Keratinocyte (primary cell): ENCODE data around the gene NUTM2G. TPM values are rescaled to one million over a fixed set of nuclear protein-coding genes. Genes with fewer than 3 reads are reported as not detected.
"Not testable (repeated sequence)": the region's sequence is repeated elsewhere in the genome, so short reads cannot be mapped to it uniquely, and the experiment has no call there.

Experiments
- DNase-seq: peaks from one replicate; pipeline ENCODE4 v3.0.0-alpha.2; 2011; ENCODE audit warnings: low read depth, missing footprints, low spot score
- FAIRE-seq: peaks from 2 replicates; lab custom pipeline; 2011; peaks lifted over from hg19 to GRCh38; lab: Jason Lieb, UNC
- H2AFZ ChIP-seq: 2 replicates; pipeline ENCODE4 v1.6.0; 2012; ENCODE audit warnings: low read length, control low read depth, inconsistent platforms; ENCODE audit not compliant: control insufficient read depth
- H3K27ac ChIP-seq: 2 replicates; pipeline ENCODE4 v1.5.1; 2011; ENCODE audit warnings: low read length; ENCODE audit not compliant: control insufficient read depth, insufficient read depth
- H3K27me3 ChIP-seq: 3 replicates; pipeline ENCODE4 v1.6.0; 2011; ENCODE audit warnings: low read length; ENCODE audit not compliant: control insufficient read depth, insufficient read depth; ENCODE audit errors: extremely low read depth
- H3K36me3 ChIP-seq, 2 experiments: 2 replicates in 1 of 2; 3 replicates in 1 of 2; pipeline ENCODE4 v1.5.1; 2011; ENCODE audit warnings: low read length in 2 of 2, mild to moderate bottlenecking in 1 of 2; ENCODE audit not compliant: control insufficient read depth in 2 of 2, insufficient read depth in 2 of 2; ENCODE audit errors: extremely low read depth in 1 of 2
- H3K4me1 ChIP-seq: 3 replicates; pipeline ENCODE4 v1.5.1; 2011; ENCODE audit warnings: low read length; ENCODE audit not compliant: control insufficient read depth, insufficient read depth; ENCODE audit errors: extremely low read depth
- H3K4me2 ChIP-seq: 3 replicates; pipeline ENCODE4 v1.6.0; 2011; ENCODE audit warnings: low read depth, low read length; ENCODE audit not compliant: control insufficient read depth, insufficient read depth; ENCODE audit errors: extremely low read depth
- H3K4me3 ChIP-seq, 3 experiments: fragments of 200-600 bp in 1 of 3; sonication (generic) in 1 of 3; 2 replicates in 2 of 3; 3 replicates in 1 of 3; pipeline ENCODE4 v1.5.1; 2011 to 2016; ENCODE audit warnings: low read length in 3 of 3, mild to moderate bottlenecking in 3 of 3, control low read depth in 2 of 3, inconsistent platforms in 1 of 3, low read depth in 1 of 3, mixed read lengths in 1 of 3, mixed run types in 1 of 3, moderate library complexity in 1 of 3; ENCODE audit not compliant: control insufficient read depth in 2 of 3, insufficient read depth in 2 of 3; ENCODE audit errors: extremely low read depth in 1 of 3
- H3K79me2 ChIP-seq: 2 replicates; pipeline ENCODE4 v1.6.0; 2012; ENCODE audit warnings: low read length; ENCODE audit not compliant: control insufficient read depth, insufficient read depth
- H3K9ac ChIP-seq: 3 replicates; pipeline ENCODE4 v1.6.0; 2011; ENCODE audit warnings: low read length; ENCODE audit not compliant: control insufficient read depth, insufficient read depth; ENCODE audit errors: extremely low read depth
- H3K9me1 ChIP-seq: 3 replicates; pipeline ENCODE4 v1.6.0; 2011; ENCODE audit warnings: low read length; ENCODE audit not compliant: control insufficient read depth, insufficient read depth; ENCODE audit errors: extremely low read depth
- H3K9me3 ChIP-seq: 2 replicates; pipeline ENCODE4 v1.5.1; 2012; ENCODE audit warnings: low read depth, low read length; ENCODE audit not compliant: control insufficient read depth
- H4K20me1 ChIP-seq: 3 replicates; pipeline ENCODE4 v1.6.0; 2011; ENCODE audit warnings: low read length; ENCODE audit not compliant: control insufficient read depth, insufficient read depth; ENCODE audit errors: extremely low read depth
- dilution Hi-C: fragments of 300-500 bp; cut with MboI; formaldehyde crosslinking; loops from one replicate; pipeline ENCODE4 v1.7.0; 2020; ENCODE audit warnings: low sequenced_read_pairs; ENCODE audit not compliant: extremely low pct_ligation_motif_present
- polyA plus RNA-seq, 5 experiments: library from polyadenylated mRNA; depleted of rRNA in 3 of 5; stranded (reverse) in 3 of 5; stranded (forward) in 1 of 5; unstranded in 1 of 5; fragments of >200 nt; gene quantifications; 1 replicate in 1 of 5; 2 replicates in 3 of 5; 3 replicates in 1 of 5; pipeline versions ENCODE4 v1.2.1 to v1.2.3, GENCODE V29; 2011 to 2012; ENCODE audit warnings: missing spikeins in 2 of 5, low read depth in 1 of 5, low replicate concordance in 1 of 5

The NUTM2G gene
- polyA plus RNA-seq, 1 donor (not counting 4 experiments of a cell fraction or from before 2014, with no cell fraction given): not detected

DNA sequence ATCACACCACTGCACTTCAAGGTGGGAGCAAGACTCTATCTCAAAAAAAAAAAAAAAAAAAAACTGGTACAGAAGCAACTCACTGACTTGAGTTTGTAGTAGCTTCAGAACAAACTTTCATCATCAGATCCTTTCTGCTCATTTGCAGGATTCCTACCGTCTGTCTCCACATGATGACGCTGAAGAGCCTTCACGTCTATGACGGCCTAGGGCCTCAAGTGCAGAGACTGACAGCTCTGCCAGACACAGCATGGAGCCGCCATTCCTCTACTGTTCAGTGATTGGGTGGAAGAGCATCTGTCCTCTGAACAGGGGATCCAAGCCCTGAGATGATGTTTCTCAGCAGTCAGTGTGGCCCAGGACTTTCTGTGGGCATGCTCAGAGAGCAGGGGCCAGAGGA, 3.1 kb upstream of the NUTM2G start:
- H3K9me3 ChIP-seq, H3K4me2 ChIP-seq: not testable (repeated sequence)

DNA sequence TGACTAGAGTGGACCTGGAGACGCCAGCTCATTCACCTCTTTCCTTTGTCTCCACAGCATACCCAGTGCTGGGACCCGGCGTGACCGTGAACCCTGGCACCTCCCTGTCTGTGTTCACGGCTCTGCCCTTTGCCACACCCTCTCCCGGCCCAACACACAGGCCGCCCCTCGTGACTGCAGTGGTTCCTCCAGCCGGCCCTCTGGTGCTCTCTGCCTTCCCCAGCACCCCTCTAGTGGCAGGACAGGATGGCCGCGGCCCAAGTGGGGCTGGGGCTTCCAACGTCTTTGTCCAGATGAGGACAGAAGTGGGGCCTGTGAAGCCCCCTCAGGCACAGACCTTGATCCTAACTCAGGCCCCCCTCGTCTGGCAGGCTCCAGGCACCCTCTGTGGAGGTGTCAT, 3.0 kb downstream of the NUTM2G start:
- H3K9ac ChIP-seq, H3K79me2 ChIP-seq, H3K27ac ChIP-seq, H3K27me3 ChIP-seq, H3K9me1 ChIP-seq, H3K4me1 ChIP-seq, H3K4me3 ChIP-seq, H2AFZ ChIP-seq, FAIRE-seq, H4K20me1 ChIP-seq, H3K9me3 ChIP-seq, H3K4me2 ChIP-seq, dilution Hi-C loops, H3K36me3 ChIP-seq, DNase-seq: not testable (repeated sequence)

More for the DNA sequence above, 3.1 kb upstream of the NUTM2G start:
- H3K27me3 ChIP-seq, H3K4me3 ChIP-seq, dilution Hi-C loops, H3K9ac ChIP-seq, H3K27ac ChIP-seq, H3K9me1 ChIP-seq, H3K4me1 ChIP-seq, DNase-seq, H4K20me1 ChIP-seq, H3K36me3 ChIP-seq, H2AFZ ChIP-seq, FAIRE-seq, H3K79me2 ChIP-seq: not testable (repeated sequence)

- H3K4me1 ChIP-seq, H4K20me1 ChIP-seq, dilution Hi-C loops, H3K27me3 ChIP-seq, H3K27ac ChIP-seq, H2AFZ ChIP-seq, DNase-seq, H3K9me1 ChIP-seq, FAIRE-seq, H3K9me3 ChIP-seq, H3K79me2 ChIP-seq, H3K4me3 ChIP-seq, H3K9ac ChIP-seq, H3K36me3 ChIP-seq, H3K4me2 ChIP-seq: not testable (repeated sequence)
Measured at GRCh38 chr9:96934097-96934496, 5.5 kb downstream of the NUTM2G start.

DNA sequence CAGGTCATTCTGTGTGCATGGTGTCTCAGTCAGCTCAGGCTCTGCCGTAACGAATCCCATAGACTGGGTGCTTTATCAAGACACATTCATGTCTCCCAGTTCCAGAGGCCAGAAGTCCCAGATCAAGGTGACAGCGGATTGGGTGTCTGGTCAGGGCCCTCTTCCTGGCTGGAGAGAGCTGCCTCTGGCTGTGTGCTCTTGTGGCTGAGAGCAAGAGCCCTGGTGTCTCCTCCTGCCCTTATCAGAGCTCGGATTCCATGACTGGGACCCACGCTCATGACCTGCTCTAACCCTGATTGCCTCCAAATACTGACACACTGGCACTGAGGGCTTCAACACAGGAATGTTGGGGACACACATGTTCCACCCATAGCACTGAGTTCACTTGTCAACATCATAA, 6.1 kb downstream of the NUTM2G start:
- FAIRE-seq, H3K36me3 ChIP-seq, H3K27me3 ChIP-seq, H3K79me2 ChIP-seq, H4K20me1 ChIP-seq, H3K4me1 ChIP-seq, H3K27ac ChIP-seq, dilution Hi-C loops, H3K9ac ChIP-seq, H3K4me2 ChIP-seq, H3K4me3 ChIP-seq, H3K9me3 ChIP-seq, DNase-seq, H3K9me1 ChIP-seq, H2AFZ ChIP-seq: not testable (repeated sequence)

GRCh38 chr9:96935401-96935800, 6.8 kb downstream of the NUTM2G start:
- H3K27ac ChIP-seq, dilution Hi-C loops, H3K4me1 ChIP-seq, FAIRE-seq, DNase-seq, H3K4me2 ChIP-seq, H3K36me3 ChIP-seq, H2AFZ ChIP-seq, H4K20me1 ChIP-seq, H3K9ac ChIP-seq, H3K9me3 ChIP-seq, H3K4me3 ChIP-seq, H3K9me1 ChIP-seq, H3K79me2 ChIP-seq, H3K27me3 ChIP-seq: not testable (repeated sequence)
